HEK293 (cell line): ENCODE results near the gene SVIP.

Source experiments
- GFI1B ChIP-seq: fragments of 450-650 bp; formaldehyde crosslinking; IDR thresholded peaks from 2 replicates; pipeline ENCODE4 v1.5.1; 2016; ENCODE audit warnings: missing biosample characterization, missing genetic modification characterization
- GLI2 ChIP-seq: fragments of 450-650 bp; formaldehyde crosslinking; IDR thresholded peaks from 2 replicates; pipeline ENCODE4; 2017; ENCODE audit warnings: missing biosample characterization, missing genetic modification characterization, low read depth, borderline replicate concordance
- KLF8 ChIP-seq: fragments of 450-650 bp; formaldehyde crosslinking; IDR thresholded peaks from 2 replicates; pipeline ENCODE4 v1.5.1; 2016; ENCODE audit warnings: missing biosample characterization, missing genetic modification characterization
- KLF9 ChIP-seq: fragments of 450-650 bp; formaldehyde crosslinking; IDR thresholded peaks from 2 replicates; pipeline ENCODE4 v1.5.1; 2016; ENCODE audit warnings: missing biosample characterization, missing genetic modification characterization, low read depth
- REPIN1 ChIP-seq: fragments of 450-650 bp; formaldehyde crosslinking; IDR thresholded peaks from 2 replicates; pipeline ENCODE4 v1.5.1; 2017; ENCODE audit warnings: missing biosample characterization, missing genetic modification characterization, low read depth
- TSHZ1 ChIP-seq: fragments of 450-650 bp; formaldehyde crosslinking; IDR thresholded peaks from 2 replicates; pipeline ENCODE4 v1.5.1; 2016; ENCODE audit warnings: missing biosample characterization, missing genetic modification characterization, borderline replicate concordance
- WT1 ChIP-seq: fragments of 450-650 bp; formaldehyde crosslinking; IDR thresholded peaks from 2 replicates; pipeline ENCODE4 v1.5.1; 2016; ENCODE audit warnings: missing biosample characterization, missing genetic modification characterization
- ZBTB26 ChIP-seq: fragments of 450-650 bp; formaldehyde crosslinking; optimal IDR thresholded peaks from 2 replicates; pipeline ENCODE3; 2016; ENCODE audit warnings: missing biosample characterization, mild to moderate bottlenecking, missing genetic modification characterization
- ZFP41 ChIP-seq: fragments of 450-650 bp; formaldehyde crosslinking; IDR thresholded peaks from 2 replicates; pipeline ENCODE4 v1.5.1; 2016; ENCODE audit warnings: missing biosample characterization, missing genetic modification characterization, borderline replicate concordance
- ZNF19 ChIP-seq: fragments of 450-650 bp; formaldehyde crosslinking; IDR thresholded peaks from 2 replicates; pipeline ENCODE4; 2016; ENCODE audit warnings: missing biosample characterization, missing genetic modification characterization, low read depth
- ZNF223 ChIP-seq: fragments of 450-650 bp; formaldehyde crosslinking; IDR thresholded peaks from 2 replicates; pipeline ENCODE4 v1.5.1; 2016; ENCODE audit warnings: missing biosample characterization, missing genetic modification characterization
- ZNF23 ChIP-seq: fragments of 450-650 bp; formaldehyde crosslinking; IDR thresholded peaks from 2 replicates; pipeline ENCODE4 v1.5.1; 2016; ENCODE audit warnings: missing biosample characterization, missing genetic modification characterization, borderline replicate concordance
- ZNF266 ChIP-seq: fragments of 450-650 bp; formaldehyde crosslinking; IDR thresholded peaks from 2 replicates; pipeline ENCODE4 v1.5.1; 2016; ENCODE audit warnings: missing biosample characterization, missing genetic modification characterization, low read depth
- ZNF354C ChIP-seq: fragments of 450-650 bp; formaldehyde crosslinking; IDR thresholded peaks from 2 replicates; pipeline ENCODE4 v1.5.1; 2016; ENCODE audit warnings: missing biosample characterization, missing genetic modification characterization, low read depth, borderline replicate concordance
- ZNF488 ChIP-seq: fragments of 450-650 bp; formaldehyde crosslinking; IDR thresholded peaks from 2 replicates; pipeline ENCODE4 v1.5.1; 2016; ENCODE audit warnings: missing biosample characterization, missing genetic modification characterization
- ZNF558 ChIP-seq: fragments of 450-650 bp; formaldehyde crosslinking; IDR thresholded peaks from 2 replicates; pipeline ENCODE4 v1.5.1; 2016; ENCODE audit warnings: missing biosample characterization, missing genetic modification characterization
- ZNF629 ChIP-seq: fragments of 450-650 bp; formaldehyde crosslinking; IDR thresholded peaks from 2 replicates; pipeline ENCODE4 v1.5.1; 2017; ENCODE audit warnings: missing biosample characterization, missing genetic modification characterization
- ZNF654 ChIP-seq: fragments of 450-650 bp; formaldehyde crosslinking; IDR thresholded peaks from 2 replicates; pipeline ENCODE4 v1.5.1; 2016; ENCODE audit warnings: low read depth, missing biosample characterization, missing genetic modification characterization
- ZNF76 ChIP-seq: fragments of 450-650 bp; formaldehyde crosslinking; IDR thresholded peaks from 2 replicates; pipeline ENCODE4; 2016; ENCODE audit warnings: low read depth, missing biosample characterization, missing genetic modification characterization, borderline replicate concordance
- TF ChIP-seq, protein P1 (sequence below): fragments of 450-650 bp; formaldehyde crosslinking; IDR thresholded peaks from 2 replicates; pipeline ENCODE4 v1.5.1; 2017; ENCODE audit warnings: missing biosample characterization, missing genetic modification characterization
- TF ChIP-seq, protein P2 (sequence below): fragments of 450-650 bp; formaldehyde crosslinking; IDR thresholded peaks from 2 replicates; pipeline ENCODE4 v1.5.1; 2016; ENCODE audit warnings: missing biosample characterization, missing genetic modification characterization
- TF ChIP-seq, protein P3 (sequence below): fragments of 450-650 bp; formaldehyde crosslinking; IDR thresholded peaks from 2 replicates; pipeline ENCODE4 v1.5.1; 2016; ENCODE audit warnings: missing biosample characterization, missing genetic modification characterization
- TF ChIP-seq, protein P4 (sequence below): fragments of 450-650 bp; formaldehyde crosslinking; IDR thresholded peaks from 2 replicates; pipeline ENCODE4 v1.5.1; 2016; ENCODE audit warnings: missing biosample characterization, missing genetic modification characterization, borderline replicate concordance

Gene SVIP

DNA sequence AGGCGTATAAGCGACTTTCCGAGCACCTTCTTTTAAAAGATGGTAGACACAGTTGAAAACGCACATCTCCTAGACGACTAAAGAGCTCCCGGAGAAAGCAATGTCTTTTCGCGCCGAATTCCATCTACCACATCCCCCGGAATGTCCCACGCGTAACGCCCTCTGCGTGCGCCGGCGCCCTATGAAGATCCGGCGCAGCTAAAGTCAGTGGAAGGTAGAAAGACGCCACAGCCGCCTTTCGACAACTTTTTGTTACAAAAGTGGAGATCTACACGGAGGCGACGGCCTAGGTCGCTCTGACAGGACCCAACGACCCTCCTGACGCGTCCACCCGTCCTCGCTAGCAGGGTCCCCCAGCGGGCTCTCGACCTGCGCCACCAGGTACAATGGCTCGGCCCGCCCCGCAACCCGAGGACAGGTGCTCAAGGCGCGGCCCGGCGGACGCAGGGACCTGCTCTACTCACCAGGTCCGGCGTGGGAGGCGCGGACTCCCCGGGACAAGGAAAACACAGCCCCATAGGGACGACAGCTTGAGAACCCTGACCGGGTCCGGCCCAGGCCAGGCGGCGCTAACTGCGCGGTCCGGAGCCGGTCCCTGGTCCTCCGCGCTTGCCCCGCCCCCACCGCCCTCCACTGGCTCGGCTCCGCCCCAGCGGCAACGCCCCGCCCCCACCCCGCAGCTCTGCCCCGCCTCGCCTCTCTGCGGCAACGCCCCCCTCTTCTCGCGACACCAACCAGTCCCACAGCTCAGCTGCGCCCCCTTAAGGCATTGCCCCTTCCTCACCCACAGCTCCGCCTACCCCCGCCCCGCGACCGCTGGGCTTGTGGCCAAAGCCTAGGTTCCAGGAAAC, at the start of gene SVIP (continued):
- TF ChIP-seq ZBTB26 (peak; percentile 63), ZFP41 (tag by site-specific recombination) (no peak), ZNF488 (tag by site-specific recombination) (no peak), GLI2 (tag by site-specific recombination) (no peak), REPIN1 (tag by site-specific recombination) (no peak), ZNF266 (tag by site-specific recombination) (no peak), ZNF19 (tag by site-specific recombination) (no peak), ZNF654 (tag by site-specific recombination) (peak; percentile 5; the same call in 1 of the 2 replicates), ZNF223 (tag by site-specific recombination) (no peak), TSHZ1 (tag by site-specific recombination) (no peak), ZNF558 (tag by site-specific recombination) (no peak), WT1 (no peak), KLF8 (peak; percentile 67), ZNF629 (tag by site-specific recombination) (no peak; the same call in 1 of the 2 replicates), ZNF354C (tag by site-specific recombination) (no peak), ZNF76 (tag by site-specific recombination) (no peak), GFI1B (tag by site-specific recombination) (no peak), KLF9 (peak; percentile 59), ZNF23 (tag by site-specific recombination) (no peak)
- TF ChIP-seq, protein P1, sequence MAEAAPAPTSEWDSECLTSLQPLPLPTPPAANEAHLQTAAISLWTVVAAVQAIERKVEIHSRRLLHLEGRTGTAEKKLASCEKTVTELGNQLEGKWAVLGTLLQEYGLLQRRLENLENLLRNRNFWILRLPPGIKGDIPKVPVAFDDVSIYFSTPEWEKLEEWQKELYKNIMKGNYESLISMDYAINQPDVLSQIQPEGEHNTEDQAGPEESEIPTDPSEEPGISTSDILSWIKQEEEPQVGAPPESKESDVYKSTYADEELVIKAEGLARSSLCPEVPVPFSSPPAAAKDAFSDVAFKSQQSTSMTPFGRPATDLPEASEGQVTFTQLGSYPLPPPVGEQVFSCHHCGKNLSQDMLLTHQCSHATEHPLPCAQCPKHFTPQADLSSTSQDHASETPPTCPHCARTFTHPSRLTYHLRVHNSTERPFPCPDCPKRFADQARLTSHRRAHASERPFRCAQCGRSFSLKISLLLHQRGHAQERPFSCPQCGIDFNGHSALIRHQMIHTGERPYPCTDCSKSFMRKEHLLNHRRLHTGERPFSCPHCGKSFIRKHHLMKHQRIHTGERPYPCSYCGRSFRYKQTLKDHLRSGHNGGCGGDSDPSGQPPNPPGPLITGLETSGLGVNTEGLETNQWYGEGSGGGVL (tag by site-specific recombination), result no peak
- TF ChIP-seq, protein P2, sequence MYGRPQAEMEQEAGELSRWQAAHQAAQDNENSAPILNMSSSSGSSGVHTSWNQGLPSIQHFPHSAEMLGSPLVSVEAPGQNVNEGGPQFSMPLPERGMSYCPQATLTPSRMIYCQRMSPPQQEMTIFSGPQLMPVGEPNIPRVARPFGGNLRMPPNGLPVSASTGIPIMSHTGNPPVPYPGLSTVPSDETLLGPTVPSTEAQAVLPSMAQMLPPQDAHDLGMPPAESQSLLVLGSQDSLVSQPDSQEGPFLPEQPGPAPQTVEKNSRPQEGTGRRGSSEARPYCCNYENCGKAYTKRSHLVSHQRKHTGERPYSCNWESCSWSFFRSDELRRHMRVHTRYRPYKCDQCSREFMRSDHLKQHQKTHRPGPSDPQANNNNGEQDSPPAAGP (tag by site-specific recombination), result no peak
- TF ChIP-seq, protein P3, sequence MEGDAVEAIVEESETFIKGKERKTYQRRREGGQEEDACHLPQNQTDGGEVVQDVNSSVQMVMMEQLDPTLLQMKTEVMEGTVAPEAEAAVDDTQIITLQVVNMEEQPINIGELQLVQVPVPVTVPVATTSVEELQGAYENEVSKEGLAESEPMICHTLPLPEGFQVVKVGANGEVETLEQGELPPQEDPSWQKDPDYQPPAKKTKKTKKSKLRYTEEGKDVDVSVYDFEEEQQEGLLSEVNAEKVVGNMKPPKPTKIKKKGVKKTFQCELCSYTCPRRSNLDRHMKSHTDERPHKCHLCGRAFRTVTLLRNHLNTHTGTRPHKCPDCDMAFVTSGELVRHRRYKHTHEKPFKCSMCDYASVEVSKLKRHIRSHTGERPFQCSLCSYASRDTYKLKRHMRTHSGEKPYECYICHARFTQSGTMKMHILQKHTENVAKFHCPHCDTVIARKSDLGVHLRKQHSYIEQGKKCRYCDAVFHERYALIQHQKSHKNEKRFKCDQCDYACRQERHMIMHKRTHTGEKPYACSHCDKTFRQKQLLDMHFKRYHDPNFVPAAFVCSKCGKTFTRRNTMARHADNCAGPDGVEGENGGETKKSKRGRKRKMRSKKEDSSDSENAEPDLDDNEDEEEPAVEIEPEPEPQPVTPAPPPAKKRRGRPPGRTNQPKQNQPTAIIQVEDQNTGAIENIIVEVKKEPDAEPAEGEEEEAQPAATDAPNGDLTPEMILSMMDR (tag by site-specific recombination), result peak; percentile 59; the same call in 1 of the 2 replicates
- TF ChIP-seq, protein P4, sequence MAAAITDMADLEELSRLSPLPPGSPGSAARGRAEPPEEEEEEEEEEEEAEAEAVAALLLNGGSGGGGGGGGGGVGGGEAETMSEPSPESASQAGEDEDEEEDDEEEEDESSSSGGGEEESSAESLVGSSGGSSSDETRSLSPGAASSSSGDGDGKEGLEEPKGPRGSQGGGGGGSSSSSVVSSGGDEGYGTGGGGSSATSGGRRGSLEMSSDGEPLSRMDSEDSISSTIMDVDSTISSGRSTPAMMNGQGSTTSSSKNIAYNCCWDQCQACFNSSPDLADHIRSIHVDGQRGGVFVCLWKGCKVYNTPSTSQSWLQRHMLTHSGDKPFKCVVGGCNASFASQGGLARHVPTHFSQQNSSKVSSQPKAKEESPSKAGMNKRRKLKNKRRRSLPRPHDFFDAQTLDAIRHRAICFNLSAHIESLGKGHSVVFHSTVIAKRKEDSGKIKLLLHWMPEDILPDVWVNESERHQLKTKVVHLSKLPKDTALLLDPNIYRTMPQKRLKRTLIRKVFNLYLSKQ, result no peak
